H9 (cell line): ENCODE results near the gene SLC12A9. TPM values are rescaled to one million over a fixed set of nuclear protein-coding genes. Genes with fewer than 3 reads are reported as not detected.

Source experiments
- DNase-seq: peaks from one replicate; pipeline ENCODE4 v3.0.0-alpha.2; 2017
- H2AFZ ChIP-seq: one replicate; pipeline ENCODE4 v1.6.1; 2013; ENCODE audit warnings: mild to moderate bottlenecking, low read length, control low read depth, moderate library complexity
- H2AK5ac ChIP-seq: 2 replicates; pipeline ENCODE4 v1.6.1; 2013; ENCODE audit warnings: low read length, control low read depth, mixed read lengths; ENCODE audit not compliant: insufficient read length
- H2BK120ac ChIP-seq: one replicate; pipeline ENCODE4 v1.6.1; 2013; ENCODE audit warnings: low read depth, mild to moderate bottlenecking, low read length, control low read depth, inconsistent platforms; ENCODE audit not compliant: poor library complexity, severe bottlenecking
- H2BK12ac ChIP-seq: 2 replicates; pipeline ENCODE4 v1.6.1; 2013; ENCODE audit warnings: low read length, control low read depth, mixed read lengths, low read depth; ENCODE audit not compliant: insufficient read length
- H2BK15ac ChIP-seq: 2 replicates; pipeline ENCODE4 v1.6.1; 2013; ENCODE audit warnings: low read depth, low read length, control low read depth
- H2BK20ac ChIP-seq: one replicate; pipeline ENCODE4 v1.6.1; 2013; ENCODE audit warnings: low read depth, mild to moderate bottlenecking, low read length, control low read depth, inconsistent platforms; ENCODE audit not compliant: poor library complexity, severe bottlenecking
- H2BK5ac ChIP-seq: 2 replicates; pipeline ENCODE4 v1.6.1; 2013; ENCODE audit warnings: low read length, control low read depth, mixed read lengths; ENCODE audit not compliant: insufficient read length
- H3K14ac ChIP-seq: 2 replicates; pipeline ENCODE4 v1.6.1; 2013; ENCODE audit warnings: low read length, control low read depth; ENCODE audit not compliant: insufficient read depth
- H3K18ac ChIP-seq: 2 replicates; pipeline ENCODE4 v1.6.1; 2013; ENCODE audit warnings: low read depth, mild to moderate bottlenecking, mixed read lengths, low read length, control low read depth; ENCODE audit not compliant: insufficient read length
- H3K23ac ChIP-seq: 2 replicates; pipeline ENCODE4 v1.6.1; 2013; ENCODE audit warnings: low read length, control low read depth, mixed read lengths, low read depth; ENCODE audit not compliant: insufficient read length
- H3K23me2 ChIP-seq: 2 replicates; pipeline ENCODE4 v1.6.1; 2013; ENCODE audit warnings: low read depth, mild to moderate bottlenecking, mixed read lengths, low read length, control low read depth; ENCODE audit not compliant: insufficient read length, poor library complexity, severe bottlenecking
- H3K27ac ChIP-seq: 2 replicates; pipeline ENCODE4 v1.5.1; 2013; ENCODE audit warnings: low read length, control low read depth, mixed read lengths, low read depth; ENCODE audit not compliant: insufficient read length
- H3K27me3 ChIP-seq: 2 replicates; pipeline ENCODE4 v1.6.1; 2013; ENCODE audit warnings: low read length, control low read depth, inconsistent platforms; ENCODE audit not compliant: insufficient read depth
- H3K4ac ChIP-seq: 2 replicates; pipeline ENCODE4 v1.6.1; 2013; ENCODE audit warnings: low read depth, mild to moderate bottlenecking, control low read depth, inconsistent platforms, low read length, moderate library complexity
- H3K4me1 ChIP-seq: 2 replicates; pipeline ENCODE4 v1.6.1; 2013; ENCODE audit warnings: low read length, control low read depth, inconsistent platforms; ENCODE audit not compliant: insufficient read depth
- H3K4me2 ChIP-seq: 2 replicates; pipeline ENCODE4 v1.6.1; 2013; ENCODE audit warnings: low read length, control low read depth, mixed read lengths; ENCODE audit not compliant: insufficient read length, insufficient read depth
- H3K56ac ChIP-seq: 2 replicates; pipeline ENCODE4 v1.6.1; 2013; ENCODE audit warnings: low read depth, mild to moderate bottlenecking, mixed read lengths, low read length, control low read depth; ENCODE audit not compliant: insufficient read length
- H3K79me1 ChIP-seq: 2 replicates; pipeline ENCODE4 v1.6.1; 2013; ENCODE audit warnings: low read depth, mild to moderate bottlenecking, moderate library complexity, low read length, control low read depth, inconsistent platforms; ENCODE audit not compliant: insufficient read depth, poor library complexity, severe bottlenecking
- H3K79me2 ChIP-seq: 2 replicates; pipeline ENCODE4 v1.6.1; 2013; ENCODE audit warnings: low read length, control low read depth, inconsistent platforms; ENCODE audit not compliant: insufficient read depth
- H3K9ac ChIP-seq: 2 replicates; pipeline ENCODE4 v1.6.1; 2013; ENCODE audit warnings: low read length, control low read depth, mixed read lengths; ENCODE audit not compliant: insufficient read length; ENCODE audit errors: extremely low read depth
- H3K9me3 ChIP-seq: one replicate; pipeline ENCODE4 v1.6.1; 2013; ENCODE audit warnings: low read depth, low read length, inconsistent platforms; ENCODE audit not compliant: control insufficient read depth
- H3T11ph ChIP-seq: one replicate; pipeline ENCODE4 v1.6.1; 2013; ENCODE audit warnings: mild to moderate bottlenecking, low read length, control low read depth, inconsistent platforms
- H4K20me1 ChIP-seq: one replicate; pipeline ENCODE4 v1.6.1; 2013; ENCODE audit not compliant: control insufficient read depth, insufficient read length, insufficient read depth
- H4K5ac ChIP-seq: 2 replicates; pipeline ENCODE4 v1.6.1; 2013; ENCODE audit warnings: low read depth, mild to moderate bottlenecking, mixed read lengths, low read length, control low read depth; ENCODE audit not compliant: insufficient read length
- H4K8ac ChIP-seq: replicated peaks from 2 replicates; pipeline ENCODE4 v1.6.1; 2013; ENCODE audit warnings: low read length, control low read depth, mixed read lengths, low read depth; ENCODE audit not compliant: insufficient read length
- H4K91ac ChIP-seq: 2 replicates; pipeline ENCODE4 v1.6.1; 2013; ENCODE audit warnings: low read depth, mild to moderate bottlenecking, moderate library complexity, mixed read lengths, low read length, control low read depth; ENCODE audit not compliant: insufficient read length
- H3K27ac Mint-ChIP-seq, 3 experiments: 2 replicates in 2 of 3; 3 replicates in 1 of 3; pipeline ENCODE4 v1.8.0; 2020 to 2021; ENCODE audit warnings: mixed read lengths in 3 of 3, mild to moderate bottlenecking in 1 of 3, moderate library complexity in 1 of 3
- H3K27me3 Mint-ChIP-seq: 2 replicates; pipeline ENCODE4 v1.8.0; 2021; ENCODE audit warnings: low read depth, mild to moderate bottlenecking, moderate library complexity, mixed read lengths
- H3K36me3 Mint-ChIP-seq, 3 experiments: 2 replicates in 2 of 3; 3 replicates in 1 of 3; pipeline ENCODE4 v1.8.0; 2020 to 2021; ENCODE audit warnings: low read depth in 3 of 3, mixed read lengths in 3 of 3; ENCODE audit not compliant: insufficient read depth in 1 of 3
- H3K4me1 Mint-ChIP-seq, 2 experiments: 2 replicates each; pipeline ENCODE4 v1.8.0; 2020; ENCODE audit warnings: mixed read lengths in 2 of 2
- H3K4me3 Mint-ChIP-seq, 2 experiments: 2 replicates in 1 of 2; 3 replicates in 1 of 2; pipeline ENCODE4 v1.8.0; 2020 to 2021; ENCODE audit warnings: mild to moderate bottlenecking in 2 of 2, mixed read lengths in 2 of 2, moderate library complexity in 1 of 2
- H3K9me3 Mint-ChIP-seq, 2 experiments: 2 replicates in 1 of 2; 3 replicates in 1 of 2; pipeline ENCODE4 v1.8.0; 2020; ENCODE audit warnings: mild to moderate bottlenecking in 2 of 2, mixed read lengths in 2 of 2, moderate library complexity in 1 of 2
- CTCF ChIP-seq: fragments of 200-600 bp; sonication (generic); conservative IDR thresholded peaks from 3 replicates; pipeline ENCODE4 v1.8.0; 2021; ENCODE audit warnings: antibody characterized with exemption, mild to moderate bottlenecking
- WGBS: extraction: QIAGEN DNeasy Blood & Tissue Kit; methylation state at CpG from one replicate; pipeline ENCODE4 v1.1.7; 2013; ENCODE audit warnings: missing lambda C conversion rate, low lambda C conversion rate, mixed read lengths; ENCODE audit not compliant: insufficient read length; ENCODE audit errors: extremely low coverage; 5-methylcytosine and 5-hydroxymethylcytosine counted together
- total RNA-seq: library from RNA; stranded (reverse); gene quantifications from 2 replicates; pipeline ENCODE4 v1.2.1, GENCODE V29; 2021

SLC12A9 gene
- total RNA-seq, 1 experiment from 2014 or later, result 43.0 TPM

DNA sequence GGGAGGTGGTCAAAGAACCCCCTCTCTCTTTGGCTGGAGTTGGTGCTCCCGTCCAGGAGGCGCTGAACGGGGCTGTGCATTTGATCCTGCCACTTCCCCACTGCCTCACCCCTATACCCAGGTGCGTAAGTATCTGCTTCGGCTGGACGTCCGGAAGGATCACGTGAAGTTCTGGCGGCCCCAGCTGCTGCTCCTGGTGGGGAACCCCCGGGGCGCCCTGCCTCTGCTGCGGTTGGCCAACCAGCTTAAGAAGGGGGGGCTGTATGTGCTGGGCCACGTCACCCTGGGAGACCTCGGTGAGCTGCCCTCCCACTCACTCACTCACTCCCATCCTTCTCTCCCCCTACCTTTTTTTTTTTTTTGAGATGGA lies 9.1 kb downstream of the SLC12A9 start:
- Histone ChIP-seq H3K23me2 (no peaks in the 10 kb centered on the region), H4K91ac (no peak overlapping the region), H3T11ph (no peak overlapping the region), H2AFZ (no peak overlapping the region), H3K9me3 (no peaks in the 10 kb centered on the region), H4K5ac (no peak overlapping the region), H3K23ac (no peak overlapping the region), H2BK12ac (no peak overlapping the region), H3K56ac (no peak overlapping the region), H2BK5ac (no peak overlapping the region), H3K4ac (no peak overlapping the region), H3K79me2 (no peaks in the 10 kb centered on the region), H3K4me1 (no peaks in the 10 kb centered on the region), H3K4me2 (no peak overlapping the region), H4K20me1 (no peaks in the 10 kb centered on the region), H3K9ac (no peak overlapping the region), H2BK20ac (no peak overlapping the region), H2AK5ac (no peak overlapping the region), H3K14ac (no peak overlapping the region; the same call in 1 of the 2 replicates), H4K8ac (no peak overlapping the region), H3K27ac (no peak overlapping the region), H3K18ac (no peak overlapping the region), H2BK15ac (no peak overlapping the region), H3K79me1 (no peaks in the 10 kb centered on the region), H3K27me3 (no peaks in the 10 kb centered on the region), H2BK120ac (no peak overlapping the region)
- TF ChIP-seq CTCF, result no peak
- no peak for DNase-seq
- H3K9me3 Mint-ChIP-seq, result no peaks in the 10 kb centered on the region; a peak in 1 of 5 replicates
- peaks cover 23 to 51% (median 41%) of the 10 kb centered on the region in 3 experiments; a peak in 6 of 7 replicates for H3K36me3 Mint-ChIP-seq
- no CpG with 5 or more reads among the region's 14 CpGs for WGBS
- H3K27ac Mint-ChIP-seq, result no peak overlapping the region
- H3K4me3 Mint-ChIP-seq, result no peak overlapping the region
- H3K27me3 Mint-ChIP-seq, result no peaks in the 10 kb centered on the region
- peaks cover under 1 to 5% of the 10 kb centered on the region in 2 experiments; a peak in 2 of 4 replicates for H3K4me1 Mint-ChIP-seq
